Peyer's patch (tissue), 4 donors: ENCODE data around the gene BCAS3.

Source experiments
- CTCF ChIP-seq, 6 experiments: fragments of 450-650 bp in 4 of 6; fragments of 200-600 bp in 2 of 6; sonication (generic) in 1 of 6; IDR thresholded peaks; one replicate each; pipeline ENCODE4 v1.5.1; 2017 to 2019; ENCODE audit warnings: antibody characterized with exemption in 6 of 6, mild to moderate bottlenecking in 3 of 6, moderate library complexity in 1 of 6
- POLR2A ChIP-seq, 2 donors: fragments of 450-650 bp; IDR thresholded peaks; one replicate each; pipeline ENCODE4 v1.5.1; 2017; ENCODE audit warnings: antibody characterized with exemption in 2 of 2, mild to moderate bottlenecking in 2 of 2, moderate library complexity in 2 of 2

- TF ChIP-seq POLR2A (IDR thresholded peaks at IDR 0.05): no peak
- TF ChIP-seq CTCF (IDR thresholded peaks at IDR 0.05): no peak
Measured at GRCh38 chr17:61394630-61395408, 717.2 kb downstream of the BCAS3 start.
